ENCODE results near the gene MATCAP1. TPM values are rescaled to one million over a fixed set of nuclear protein-coding genes. Genes with fewer than 3 reads are reported as not detected.

Gene MATCAP1
- total and polyA plus RNA-seq, 2 donors from 2014 or later: 15.5 to 38.8 TPM

- intact Hi-C loops (cut with DNase I): no loop called here
- DNase-seq (peak in 1 of 5 donors; percentile 40), FAIRE-seq (no peak)
- no peak overlapping the region for H3K9ac ChIP-seq (ENCODE audit: low read length in 3 of 3)
- H3K27me3 ChIP-seq (ENCODE audit: control insufficient read depth, insufficient read depth, low read length): peaks cover 54% of the 10 kb centered on the region
- TF ChIP-seq CTCF (IDR thresholded peaks at IDR 0.05; ENCODE audit: borderline replicate concordance, extremely low read depth, insufficient read depth): no peak
- H3K27ac ChIP-seq (ENCODE audit: low read depth in 2 of 2, low read length in 2 of 2): no peak overlapping the region
- no peak overlapping the region for H3K4me3 ChIP-seq (ENCODE audit: low read length in 3 of 3)
- no peaks in the 10 kb centered on the region for H3K9me3 ChIP-seq (ENCODE audit: control insufficient read depth in 2 of 3, insufficient read depth in 1 of 3, low read length in 3 of 3)
- H3K36me3 ChIP-seq (ENCODE audit: control insufficient read depth in 2 of 3, insufficient read depth in 3 of 3, low read length in 3 of 3): no peaks in the 10 kb centered on the region
- H3K4me1 ChIP-seq (ENCODE audit: control insufficient read depth in 2 of 3, insufficient read depth in 2 of 3, low read depth in 1 of 3, low read length in 3 of 3): peaks cover 0 to 32% (median 6%) of the 10 kb centered on the region in 3 donors
Observed at GRCh38 chr16:67157892-67158635, 25.7 kb downstream of the MATCAP1 start.

- DNase-seq: peak in 1 of 5 donors; percentile 15
- TF ChIP-seq CTCF (IDR thresholded peaks at IDR 0.05; ENCODE audit: borderline replicate concordance, extremely low read depth, insufficient read depth): no peak
- Histone ChIP-seq H3K9me3 (ENCODE audit: control insufficient read depth in 2 of 3, insufficient read depth in 1 of 3, low read length in 3 of 3) (no peaks in the 10 kb centered on the region), H3K4me1 (ENCODE audit: control insufficient read depth in 2 of 3, insufficient read depth in 2 of 3, low read depth in 1 of 3, low read length in 3 of 3) (peaks cover 0 to 24% (median 6%) of the 10 kb centered on the region in 3 donors), H3K27me3 (ENCODE audit: control insufficient read depth, insufficient read depth, low read length) (peaks cover 47% of the 10 kb centered on the region), H3K27ac (ENCODE audit: low read depth in 2 of 2, low read length in 2 of 2) (no peak overlapping the region), H3K36me3 (ENCODE audit: control insufficient read depth in 2 of 3, insufficient read depth in 3 of 3, low read length in 3 of 3) (no peaks in the 10 kb centered on the region), H3K9ac (ENCODE audit: low read length in 3 of 3) (no peak overlapping the region), H3K4me3 (ENCODE audit: low read length in 3 of 3) (no peak overlapping the region)
- no peak for FAIRE-seq
- intact Hi-C loops (cut with DNase I): no loop called here
Observed at GRCh38 chr16:67157106-67157748, 26.5 kb downstream of the MATCAP1 start.

- no peak for TF ChIP-seq CTCF (IDR thresholded peaks at IDR 0.05; ENCODE audit: borderline replicate concordance, extremely low read depth, insufficient read depth)
- peaks cover 38% of the 10 kb centered on the region for H3K27me3 ChIP-seq (ENCODE audit: control insufficient read depth, insufficient read depth, low read length)
- H3K4me1 ChIP-seq (ENCODE audit: control insufficient read depth in 2 of 3, insufficient read depth in 2 of 3, low read depth in 1 of 3, low read length in 3 of 3): peaks cover 0 to 25% (median 4%) of the 10 kb centered on the region in 3 donors
- no peaks in the 10 kb centered on the region for H3K9me3 ChIP-seq (ENCODE audit: control insufficient read depth in 2 of 3, insufficient read depth in 1 of 3, low read length in 3 of 3)
- no peaks in the 10 kb centered on the region for H3K36me3 ChIP-seq (ENCODE audit: control insufficient read depth in 2 of 3, insufficient read depth in 3 of 3, low read length in 3 of 3)
- DNase-seq (peak in 2 of 5 donors; percentile 61 to 67), FAIRE-seq (no peak)
- no peak overlapping the region for H3K27ac ChIP-seq (ENCODE audit: low read depth in 2 of 2, low read length in 2 of 2)
- no peak overlapping the region for H3K9ac ChIP-seq (ENCODE audit: low read length in 3 of 3)
- peak overlapping the region in 1 of 3 donors; percentile 5 for H3K4me3 ChIP-seq (ENCODE audit: low read length in 3 of 3)
- intact Hi-C loops (cut with DNase I): no loop called here
Observed at GRCh38 chr16:67156143-67156844, 27.5 kb downstream of the MATCAP1 start.
